Activated CD4-positive, alpha-beta memory T cell treated with anti-CD3 and anti-CD28 coated beads, Interleukin-2, amount 10 ng/mL, durations not matched to agents 7 days and 5 days (primary cell): ENCODE results near the gene AGBL1. TPM values are rescaled to one million over a fixed set of nuclear protein-coding genes. Genes with fewer than 3 reads are reported as not detected.
"Not testable (repeated sequence)": the region's sequence is repeated elsewhere in the genome, so short reads cannot be mapped to it uniquely, and the experiment has no call there.

Source experiments
- CTCF ChIA-PET: fragments of 350-600 bp; sonication (Branson Sonifier 250); formaldehyde crosslinking; loops from one replicate; lab custom pipeline; 2021; ENCODE audit warnings: antibody characterized with exemption, inconsistent platforms; lab: Charles Lee
- POLR2A ChIA-PET: fragments of 350-600 bp; sonication (Branson Sonifier 250); formaldehyde crosslinking; loops from one replicate; lab custom pipeline; 2021; ENCODE audit warnings: antibody characterized with exemption; lab: Charles Lee
- DNase-seq: peaks from one replicate; pipeline ENCODE4 v3.0.0-alpha.2; 2020
- H3K27ac Mint-ChIP-seq: one replicate; pipeline ENCODE4 v1.8.0; 2021; ENCODE audit warnings: mild to moderate bottlenecking, mixed read lengths
- H3K27me3 Mint-ChIP-seq: one replicate; pipeline ENCODE4 v1.8.0; 2021; ENCODE audit warnings: mixed read lengths
- H3K36me3 Mint-ChIP-seq: one replicate; pipeline ENCODE4 v1.8.0; 2021; ENCODE audit warnings: low read depth, mixed read lengths
- H3K4me1 Mint-ChIP-seq: one replicate; pipeline ENCODE4 v1.8.0; 2021; ENCODE audit warnings: mixed read lengths
- H3K4me3 Mint-ChIP-seq: one replicate; pipeline ENCODE4 v1.8.0; 2021; ENCODE audit warnings: mild to moderate bottlenecking, mixed read lengths
- H3K9me3 Mint-ChIP-seq: one replicate; pipeline ENCODE4 v1.8.0; 2021; ENCODE audit warnings: mixed read lengths
- total RNA-seq, 2 experiments: library from RNA; stranded (reverse); gene quantifications; one replicate each; pipeline ENCODE4 v1.2.3, GENCODE V29; 2021

The AGBL1 gene
- total RNA-seq, 2 experiments from 2014 or later = not detected

GRCh38 chr15:86961669-86962068 is 882.0 kb downstream of the AGBL1 start:
- H3K36me3 Mint-ChIP-seq = no peaks in the 10 kb centered on the region
- H3K4me1 Mint-ChIP-seq = no peaks in the 10 kb centered on the region
- ChIA-PET CTCF (no interaction called here), POLR2A (no interaction called here)
- H3K27me3 Mint-ChIP-seq = no peaks in the 10 kb centered on the region
- H3K4me3 Mint-ChIP-seq = no peak overlapping the region
- DNase-seq = no peak
- no peaks in the 10 kb centered on the region for H3K9me3 Mint-ChIP-seq
- no peak overlapping the region for H3K27ac Mint-ChIP-seq

- POLR2A ChIA-PET = no interaction called here
- CTCF ChIA-PET = no interaction called here
- no peaks in the 10 kb centered on the region for H3K4me1 Mint-ChIP-seq
- H3K9me3 Mint-ChIP-seq = no peaks in the 10 kb centered on the region
- no peak for DNase-seq
- no peaks in the 10 kb centered on the region for H3K36me3 Mint-ChIP-seq
- no peak overlapping the region for H3K4me3 Mint-ChIP-seq
- no peak overlapping the region for H3K27ac Mint-ChIP-seq
- H3K27me3 Mint-ChIP-seq = no peaks in the 10 kb centered on the region
Observed at GRCh38 chr15:86964271-86964670, 884.6 kb downstream of the AGBL1 start.

- H3K27me3 Mint-ChIP-seq = no peaks in the 10 kb centered on the region
- no peaks in the 10 kb centered on the region for H3K9me3 Mint-ChIP-seq
- CTCF ChIA-PET = no interaction called here
- POLR2A ChIA-PET = no interaction called here
- H3K36me3 Mint-ChIP-seq = no peaks in the 10 kb centered on the region
- no peak for DNase-seq
- H3K27ac Mint-ChIP-seq = no peak overlapping the region
- no peaks in the 10 kb centered on the region for H3K4me1 Mint-ChIP-seq
- no peak overlapping the region for H3K4me3 Mint-ChIP-seq
Observed at GRCh38 chr15:86968244-86968643, 888.6 kb downstream of the AGBL1 start.

- H3K9me3 Mint-ChIP-seq = no peaks in the 10 kb centered on the region
- no peaks in the 10 kb centered on the region for H3K36me3 Mint-ChIP-seq
- no peak for DNase-seq
- no peaks in the 10 kb centered on the region for H3K4me1 Mint-ChIP-seq
- H3K4me3 Mint-ChIP-seq = no peak overlapping the region
- H3K27ac Mint-ChIP-seq = no peak overlapping the region
- POLR2A ChIA-PET = no interaction called here
- H3K27me3 Mint-ChIP-seq = no peaks in the 10 kb centered on the region
- CTCF ChIA-PET = no interaction called here
Observed at GRCh38 chr15:86969364-86969763, 889.7 kb downstream of the AGBL1 start.

- POLR2A ChIA-PET = no interaction called here
- H3K4me3 Mint-ChIP-seq = no peak overlapping the region
- CTCF ChIA-PET = no interaction called here
- H3K4me1 Mint-ChIP-seq = no peaks in the 10 kb centered on the region
- H3K27ac Mint-ChIP-seq = no peak overlapping the region
- no peak for DNase-seq
- no peaks in the 10 kb centered on the region for H3K36me3 Mint-ChIP-seq
- H3K9me3 Mint-ChIP-seq = no peaks in the 10 kb centered on the region
- H3K27me3 Mint-ChIP-seq = no peaks in the 10 kb centered on the region
Observed at GRCh38 chr15:86973284-86973844, 893.7 kb downstream of the AGBL1 start.

GRCh38 chr15:86988033-86988432 is 908.4 kb downstream of the AGBL1 start:
- Mint-ChIP-seq H3K9me3 (no peaks in the 10 kb centered on the region), H3K27ac (no peak overlapping the region), H3K4me3 (no peak overlapping the region), H3K4me1 (no peaks in the 10 kb centered on the region), H3K27me3 (no peaks in the 10 kb centered on the region), H3K36me3 (no peaks in the 10 kb centered on the region)
- DNase-seq = no peak
- ChIA-PET POLR2A (no interaction called here), CTCF (no interaction called here)

- ChIA-PET POLR2A (no interaction called here), CTCF (no interaction called here)
- Mint-ChIP-seq H3K4me3 (no peak overlapping the region), H3K27me3 (no peaks in the 10 kb centered on the region), H3K9me3 (peaks cover 10% of the 10 kb centered on the region), H3K27ac (no peak overlapping the region), H3K4me1 (no peaks in the 10 kb centered on the region), H3K36me3 (no peaks in the 10 kb centered on the region)
- no peak for DNase-seq
Observed at GRCh38 chr15:87021751-87022150, 942.1 kb downstream of the AGBL1 start.

- H3K9me3 Mint-ChIP-seq = no peaks in the 10 kb centered on the region
- no peaks in the 10 kb centered on the region for H3K36me3 Mint-ChIP-seq
- H3K27ac Mint-ChIP-seq = no peak overlapping the region
- H3K4me1 Mint-ChIP-seq = no peaks in the 10 kb centered on the region
- POLR2A ChIA-PET = no interaction called here
- CTCF ChIA-PET = no interaction called here
- no peak for DNase-seq
- no peaks in the 10 kb centered on the region for H3K27me3 Mint-ChIP-seq
- no peak overlapping the region for H3K4me3 Mint-ChIP-seq
Observed at GRCh38 chr15:87031540-87032230, 952.0 kb downstream of the AGBL1 start.

GRCh38 chr15:87032295-87032694 is 952.6 kb downstream of the AGBL1 start:
- H3K27ac Mint-ChIP-seq = no peak overlapping the region
- no peaks in the 10 kb centered on the region for H3K27me3 Mint-ChIP-seq
- ChIA-PET POLR2A (no interaction called here), CTCF (no interaction called here)
- DNase-seq = no peak
- H3K9me3 Mint-ChIP-seq = no peaks in the 10 kb centered on the region
- H3K36me3 Mint-ChIP-seq = no peaks in the 10 kb centered on the region
- H3K4me1 Mint-ChIP-seq = no peaks in the 10 kb centered on the region
- H3K4me3 Mint-ChIP-seq = no peak overlapping the region

GRCh38 chr15:87033056-87033455 is 953.4 kb downstream of the AGBL1 start:
- Mint-ChIP-seq H3K9me3 (no peaks in the 10 kb centered on the region), H3K4me3 (no peak overlapping the region), H3K27ac (no peak overlapping the region), H3K4me1 (no peaks in the 10 kb centered on the region), H3K36me3 (no peaks in the 10 kb centered on the region), H3K27me3 (no peaks in the 10 kb centered on the region)
- DNase-seq = no peak
- POLR2A ChIA-PET = no interaction called here
- CTCF ChIA-PET = no interaction called here

- no peak overlapping the region for H3K4me3 Mint-ChIP-seq
- H3K27me3 Mint-ChIP-seq = no peaks in the 10 kb centered on the region
- H3K36me3 Mint-ChIP-seq = no peaks in the 10 kb centered on the region
- ChIA-PET POLR2A (no interaction called here), CTCF (no interaction called here)
- H3K4me1 Mint-ChIP-seq = no peaks in the 10 kb centered on the region
- H3K27ac Mint-ChIP-seq = no peak overlapping the region
- no peaks in the 10 kb centered on the region for H3K9me3 Mint-ChIP-seq
- DNase-seq = no peak
Observed at GRCh38 chr15:87034886-87035285, 955.2 kb downstream of the AGBL1 start.

GRCh38 chr15:87038404-87038803 is 958.7 kb downstream of the AGBL1 start:
- Mint-ChIP-seq H3K27me3 (no peaks in the 10 kb centered on the region), H3K4me3 (no peak overlapping the region), H3K36me3 (no peaks in the 10 kb centered on the region), H3K4me1 (no peaks in the 10 kb centered on the region), H3K27ac (no peak overlapping the region), H3K9me3 (no peaks in the 10 kb centered on the region)
- ChIA-PET POLR2A (no interaction called here), CTCF (interaction anchor here (0.6 kb wide), 1 partner anchor 1566 kb away, joined by 3 read pairs; no protein-coding TSS in a partner anchor)
- DNase-seq = no peak

- H3K27me3 Mint-ChIP-seq, H3K9me3 Mint-ChIP-seq, DNase-seq, H3K36me3 Mint-ChIP-seq, H3K4me3 Mint-ChIP-seq, H3K4me1 Mint-ChIP-seq, POLR2A ChIA-PET, CTCF ChIA-PET, H3K27ac Mint-ChIP-seq: not testable (repeated sequence)
Observed at GRCh38 chr15:87042619-87043018, 962.9 kb downstream of the AGBL1 start.

- Mint-ChIP-seq H3K4me1 (no peaks in the 10 kb centered on the region), H3K36me3 (no peaks in the 10 kb centered on the region), H3K9me3 (no peaks in the 10 kb centered on the region), H3K27me3 (no peaks in the 10 kb centered on the region), H3K27ac (no peak overlapping the region), H3K4me3 (no peak overlapping the region)
- no peak for DNase-seq
- POLR2A ChIA-PET = interaction anchor here (0.6 kb wide), 1 partner anchor 15 kb away, joined by 3 read pairs; no protein-coding TSS in a partner anchor
- CTCF ChIA-PET = no interaction called here
Observed at GRCh38 chr15:87045746-87046145, 966.1 kb downstream of the AGBL1 start.
